ENCODE measurements around the gene AP4M1. TPM values are rescaled to one million over a fixed set of nuclear protein-coding genes. Genes with fewer than 3 reads are reported as not detected.

The AP4M1 gene
- polyA plus RNA-seq: 1.2 and 1.5 TPM in 2 replicates

GRCh38 chr7:100101016-100101862 is at the start of gene AP4M1, which contains the start of gene MCM7:
Gene AP4M1 (plus strand): TSS chr7:100101643. CDS start chr7:100101715, 72 bp downstream.
Gene MCM7 (minus strand): TSS chr7:100101397. CDS start chr7:100101294, 103 bp downstream.

GRCh38 chr7:100081535-100082102 is 19.8 kb upstream of the AP4M1 start, which contains the start of gene ZNF3:
Gene ZNF3 (minus strand): TSS chr7:100081723. CDS start chr7:100077357, 4,366 bp downstream.

DNA sequence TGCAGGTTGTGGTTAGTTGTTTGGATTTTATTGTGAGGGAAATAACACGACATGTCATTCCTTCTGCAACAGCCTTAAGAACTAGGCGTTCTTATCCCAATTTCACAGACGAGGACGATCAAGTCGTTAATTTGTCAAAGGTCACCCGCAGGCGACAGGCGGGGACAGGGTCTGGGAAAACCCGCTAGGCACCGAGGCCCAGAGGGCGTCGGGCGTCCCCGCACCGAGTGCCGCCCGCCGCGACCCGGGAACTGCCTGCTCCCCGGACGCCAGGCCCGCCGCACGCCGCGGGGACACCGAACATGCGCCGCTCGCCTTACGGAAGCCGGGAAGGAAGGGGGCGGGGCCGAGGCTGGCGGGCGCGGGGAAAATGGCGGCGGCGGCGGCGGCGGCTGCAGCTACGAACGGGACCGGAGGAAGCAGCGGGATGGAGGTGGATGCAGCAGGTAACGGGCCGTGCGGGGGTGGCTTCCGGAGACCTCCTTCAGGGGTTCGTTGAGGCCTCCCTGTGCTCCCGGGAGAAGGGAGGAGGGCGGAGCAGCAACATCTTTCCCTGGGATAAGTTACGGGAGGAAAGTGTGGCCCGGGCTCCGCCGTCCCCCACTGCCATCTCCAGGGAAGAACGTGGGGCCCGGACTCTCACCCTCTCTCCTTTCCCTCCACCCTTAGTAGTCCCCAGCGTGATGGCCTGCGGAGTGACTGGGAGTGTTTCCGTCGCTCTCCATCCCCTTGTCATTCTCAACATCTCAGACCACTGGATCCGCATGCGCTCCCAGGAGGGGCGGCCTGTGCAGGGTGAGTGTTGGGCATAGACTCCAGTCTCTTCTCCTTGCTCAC is 12.6 kb upstream of the AP4M1 start, which contains the start of gene COPS6:
COPS6 (plus strand) TSS at position 349 of the 837 bp plus-strand sequence; CDS start at position 371, 22 bp downstream.

GRCh38 chr7:100119072-100119969 is 17.9 kb downstream of the AP4M1 start, which contains the start of the genes CNPY4 and TAF6:
Gene CNPY4 (plus strand): TSS chr7:100119634. CDS start chr7:100119745, 111 bp downstream.
Gene TAF6 (minus strand): TSS chr7:100119358. CDS start chr7:100114209, 5,149 bp downstream.

GRCh38 chr7:100126931-100127865 is 25.8 kb downstream of the AP4M1 start, which contains the start of gene MBLAC1:
Gene MBLAC1 (plus strand): TSS chr7:100126967. CDS start chr7:100127396, 429 bp downstream.

DNA sequence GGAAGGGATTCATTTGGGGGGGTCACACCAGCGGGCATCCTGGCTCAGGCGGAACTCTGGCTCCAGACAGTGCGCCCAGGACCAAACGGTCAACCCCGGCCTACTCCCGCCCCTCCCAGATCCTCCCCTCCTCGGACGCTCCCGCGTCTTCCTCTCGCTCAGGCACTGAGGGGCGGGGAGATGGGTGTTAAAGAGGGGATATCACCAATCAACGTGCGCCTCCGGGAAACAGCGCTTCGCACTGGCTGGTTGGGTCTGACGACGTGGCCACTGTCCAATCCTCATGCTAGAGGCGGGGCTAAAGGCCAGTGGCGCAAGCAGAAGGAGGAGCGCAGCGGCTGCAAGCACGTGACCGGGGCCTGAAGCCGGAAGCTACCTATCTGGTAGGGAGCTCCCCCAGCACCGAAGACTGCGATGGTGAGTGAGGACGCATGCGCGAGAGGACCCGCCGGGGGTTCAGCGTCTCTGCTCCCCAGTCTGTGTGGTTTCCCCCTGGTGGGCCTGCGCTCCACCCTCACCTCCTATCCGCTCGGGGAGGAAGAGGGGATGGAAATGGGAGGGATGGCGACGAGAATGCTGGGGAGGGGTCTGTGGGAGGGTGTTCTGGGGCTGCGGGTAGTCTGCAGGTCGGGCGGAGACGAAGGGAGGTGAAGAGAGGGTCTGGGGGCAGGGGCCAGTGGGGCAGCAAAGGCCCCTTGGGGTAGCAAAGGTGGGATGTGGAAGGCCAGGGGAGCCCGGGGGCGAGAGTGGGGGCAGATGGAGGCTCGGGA is 47.3 kb downstream of the AP4M1 start, which contains the start of gene LAMTOR4:
LAMTOR4 (plus strand) TSS at position 360 of the 770 bp plus-strand sequence; CDS start at position 415, 55 bp downstream.

Other genes starting within 250 kb of the AP4M1 start
- not detected in 2 replicates for gene OR2AE1, start 224.6 kb upstream of the AP4M1 start, polyA plus RNA-seq
- 3.7 and 6.7 TPM in 2 replicates for gene TRIM4, start 182.1 kb upstream of the AP4M1 start, polyA plus RNA-seq
- not detected in 2 replicates for gene GJC3, start 172.0 kb upstream of the AP4M1 start, polyA plus RNA-seq
- gene AZGP1, start 125.6 kb upstream of the AP4M1 start, polyA plus RNA-seq: not detected in 2 replicates
- 8.3 and 11.2 TPM in 2 replicates for gene ZKSCAN1, start 86.0 kb upstream of the AP4M1 start, polyA plus RNA-seq
- gene ZSCAN21, start 51.9 kb upstream of the AP4M1 start, polyA plus RNA-seq: 1.5 and 3.8 TPM in 2 replicates
- 3.4 and 4.4 TPM in 2 replicates for gene ZNF3, start 19.9 kb upstream of the AP4M1 start, polyA plus RNA-seq
- 160 and 204 TPM in 2 replicates for gene COPS6, start 12.7 kb upstream of the AP4M1 start, polyA plus RNA-seq
- 0.59 and 2.2 TPM in 2 replicates for gene MCM7, start 246 bp upstream of the AP4M1 start, polyA plus RNA-seq
- 1.8 and 3.9 TPM in 2 replicates for gene TAF6, start 17.7 kb downstream of the AP4M1 start, polyA plus RNA-seq
- 0.54 and 1.2 TPM in 2 replicates for gene CNPY4, start 18.0 kb downstream of the AP4M1 start, polyA plus RNA-seq
- gene MBLAC1, start 25.3 kb downstream of the AP4M1 start, polyA plus RNA-seq: 0.28 TPM in 1 of 2 replicates, not detected in the other
- 372 and 417 TPM in 2 replicates for gene LAMTOR4, start 47.3 kb downstream of the AP4M1 start, polyA plus RNA-seq
- gene TRAPPC14, start 57.1 kb downstream of the AP4M1 start, polyA plus RNA-seq: 0.97 and 4.0 TPM in 2 replicates
- gene GAL3ST4, start 67.0 kb downstream of the AP4M1 start, polyA plus RNA-seq: 0.24 and 0.43 TPM in 2 replicates
- gene GPC2, start 75.7 kb downstream of the AP4M1 start, polyA plus RNA-seq: not detected in 2 replicates
- gene STAG3, start 76.3 kb downstream of the AP4M1 start, polyA plus RNA-seq: 0.55 and 2.1 TPM in 2 replicates
- not detected in 2 replicates for gene PVRIG, start 118.3 kb downstream of the AP4M1 start, polyA plus RNA-seq
- gene SPDYE3, start 206.1 kb downstream of the AP4M1 start, polyA plus RNA-seq: 1.0 and 2.3 TPM in 2 replicates